Activated CD8-positive, alpha-beta memory T cell treated with anti-CD3 and anti-CD28 coated beads, Interleukin-2, amount 50 U/mL, for 24 hours (primary cell): ENCODE data around the gene DCLRE1A.

Experiments
- DNase-seq: peaks from one replicate; pipeline ENCODE4 v3.0.0-alpha.2; 2020; ENCODE audit errors: extremely low read depth

DCLRE1A gene

GRCh38 chr10:113788604-113789083 is 65.2 kb downstream of the DCLRE1A start:
- no peak for DNase-seq
